Heart right ventricle (tissue), 16 donors: ENCODE data around the gene CDH23. TPM values are rescaled to one million over a fixed set of nuclear protein-coding genes. Genes with fewer than 3 reads are reported as not detected.

Experiments used
- ATAC-seq, 8 donors: fragments of 200-7000 bp; cut with Tn5 transposase; one replicate each; pipeline ENCODE4 v1.9.1; 2020; ENCODE audit warnings: mild to moderate bottlenecking in 8 of 8, moderate library complexity in 8 of 8, moderate number of reproducible peaks in 1 of 8
- DNase-seq, 2 donors: peaks; one replicate each; pipeline ENCODE4 v3.0.0-alpha.2; 2020
- H3K27ac ChIP-seq, 10 donors: fragments of 200-600 bp; sonication (generic) in 2 of 10; one replicate each; pipeline versions ENCODE4 v1.5.0 to v1.8.0; 2020 to 2022; ENCODE audit warnings: mild to moderate bottlenecking in 3 of 10
- H3K27me3 ChIP-seq, 7 donors: fragments of 200-600 bp; one replicate each; pipeline ENCODE4 v1.8.0; 2021 to 2022; ENCODE audit warnings: mild to moderate bottlenecking in 2 of 7
- H3K36me3 ChIP-seq, 9 donors: fragments of 200-600 bp; sonication (generic) in 1 of 9; one replicate each; pipeline versions ENCODE4 v1.5.0 to v1.8.0; 2020 to 2022; ENCODE audit warnings: mild to moderate bottlenecking in 2 of 9
- H3K4me1 ChIP-seq, 9 donors: fragments of 200-600 bp; sonication (generic) in 1 of 9; one replicate each; pipeline versions ENCODE4 v1.5.0 to v1.8.0; 2020 to 2022; ENCODE audit warnings: mild to moderate bottlenecking in 4 of 9
- H3K4me3 ChIP-seq, 10 donors: fragments of 200-600 bp; sonication (generic) in 2 of 10; one replicate each; pipeline versions ENCODE4 v1.5.0 to v1.8.0; 2020 to 2022; ENCODE audit warnings: mild to moderate bottlenecking in 7 of 10, moderate library complexity in 2 of 10
- H3K9me3 ChIP-seq, 11 donors: fragments of 200-600 bp in 10 of 11; sonication (generic) in 2 of 11; one replicate each; pipeline versions ENCODE4 v1.5.0 to v1.8.0; 2013 to 2022; ENCODE audit warnings: mild to moderate bottlenecking in 2 of 11, control low read depth in 1 of 11, moderate library complexity in 1 of 11
- CTCF ChIP-seq, 9 donors: fragments of 200-600 bp; sonication (generic) in 2 of 9; IDR thresholded peaks; one replicate each; pipeline versions ENCODE4 v1.5.0 to v1.8.0; 2021 to 2022; ENCODE audit warnings: antibody characterized with exemption in 9 of 9, mild to moderate bottlenecking in 5 of 9, moderate library complexity in 1 of 9
- WGBS, 2 donors: extraction: QIAGEN DNeasy Blood & Tissue Kit; methylation state at CpG; one replicate each; pipeline ENCODE4 v1.1.7; 2013; ENCODE audit warnings: inconsistent platforms in 1 of 2; 5-methylcytosine and 5-hydroxymethylcytosine counted together
- intact Hi-C, 10 donors: fragments of 100-400 bp; cut with DNase I; formaldehyde crosslinking; loops; one replicate each; pipeline versions ENCODE4 v1.11.1 to v1.14.2; 2022
- polyA plus RNA-seq, 2 donors: library from polyadenylated mRNA; stranded (reverse); fragments of 200-250 nt; gene quantifications; one replicate each; pipeline ENCODE4 v1.2.3, GENCODE V29; 2013
- total RNA-seq, 10 donors: library from RNA; stranded (reverse); fragmentation: NEBNext Ultra II Directional in 3 of 10; extraction: Animal tissue kit (Norgen Biotek cat#: 25700) in 3 of 10; gene quantifications; one replicate each; pipeline versions ENCODE4 v1.2.1 to v1.2.4, GENCODE V29; 2021 to 2023
- donor health status: Arrhythmogenic right ventricular cardiomyopathy.
- donor health status: ischemic (EF 13 %, LVEDD 7.1; RV severe dilation, severe dysfunction).
- donor health status: healthy with polysubstance abuse.
- donor health status: DM: no; HTN: yes; CAD: no.
- donor health status: DM: no; HTN: no; CAD: no.
- donor health status: ischemic (EF 25% LVEDD 6.9; RV normal size, moderate dysfunction).
- donor health status: ischemic (EF 25% LVEDD 5.7; RV mildly dilated, moderate dysfunction).
- donor health status: healthy.
- donor health status: DM: yes; HTN: yes; CAD: no.
- donor health status: Ischemic cardiomyopathy.
- donor health status: ischemic (EF 35%, LVEDD 5.7; RV mildly dilated, moderate dysfunction).
- donor health status: nonischemic (EF 11% LVEDD 7.7; RV severe dilation, severe dysfunction).
- donor health status: DM: yes; HTN: yes; CAD: no.
- donor health status: PGD.
- donor health status: ischemic (EF 29% LVEDD 5.4; RV normal size, mild dysfunction).
- donor health status: nonischemic (EF 23%, LVEDD 6.1; RV moderate dilation, normal function).

CDH23 gene
- total and polyA plus RNA-seq, 12 donors = 1.1 to 7.7 (median 4.6) TPM

DNA sequence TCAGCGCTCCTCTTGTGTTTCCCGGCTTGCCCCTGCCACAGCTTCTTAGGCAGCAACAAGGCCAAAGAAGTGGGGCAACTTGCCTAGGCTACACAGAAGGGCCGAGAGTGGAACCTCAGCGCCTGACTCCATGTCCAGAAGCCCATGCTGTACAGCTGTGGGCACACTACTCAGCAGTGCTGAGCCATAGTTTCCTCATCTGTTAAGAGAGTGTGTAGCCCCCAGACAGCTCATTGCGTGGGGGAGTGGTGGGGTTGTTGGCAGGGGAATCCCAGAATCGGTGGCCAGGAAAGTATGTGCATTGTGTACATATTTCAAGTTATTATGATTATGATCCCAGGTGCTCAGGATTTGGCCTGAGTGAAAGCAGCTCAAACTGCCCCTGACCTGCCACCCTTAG lies 96.2 kb downstream of the CDH23 start:
- Histone ChIP-seq H3K36me3 (no peaks in the 10 kb centered on the region), H3K9me3 (peaks cover 0 to 23% (median 7%) of the 10 kb centered on the region in 11 donors), H3K27me3 (no peaks in the 10 kb centered on the region), H3K27ac (no peak overlapping the region), H3K4me1 (peaks cover 0 to 7% (median 0%) of the 10 kb centered on the region in 9 donors), H3K4me3 (no peak overlapping the region)
- ATAC-seq (no peak), DNase-seq (no peak)
- TF ChIP-seq CTCF (IDR thresholded peaks at IDR 0.05) = no peak
- intact Hi-C loops = no loop called here
- WGBS, 2 donors = 72 to 82% methylated on average over 6 of the region's 6 CpGs

- ATAC-seq (no peak), DNase-seq (no peak)
- Histone ChIP-seq H3K27me3 (no peaks in the 10 kb centered on the region), H3K4me1 (peaks cover 0 to 7% (median 0%) of the 10 kb centered on the region in 9 donors), H3K36me3 (no peaks in the 10 kb centered on the region), H3K4me3 (no peak overlapping the region), H3K27ac (no peak overlapping the region), H3K9me3 (peaks cover 0 to 14% (median 5%) of the 10 kb centered on the region in 11 donors)
- 95 to 97% methylated on average over 6 of the region's 6 CpGs for WGBS, 2 donors
- intact Hi-C loops = no loop called here
- no peak for TF ChIP-seq CTCF (IDR thresholded peaks at IDR 0.05)
These were observed 97.0 kb downstream of the CDH23 start for GRCh38 chr10:71493741-71494140.

DNA sequence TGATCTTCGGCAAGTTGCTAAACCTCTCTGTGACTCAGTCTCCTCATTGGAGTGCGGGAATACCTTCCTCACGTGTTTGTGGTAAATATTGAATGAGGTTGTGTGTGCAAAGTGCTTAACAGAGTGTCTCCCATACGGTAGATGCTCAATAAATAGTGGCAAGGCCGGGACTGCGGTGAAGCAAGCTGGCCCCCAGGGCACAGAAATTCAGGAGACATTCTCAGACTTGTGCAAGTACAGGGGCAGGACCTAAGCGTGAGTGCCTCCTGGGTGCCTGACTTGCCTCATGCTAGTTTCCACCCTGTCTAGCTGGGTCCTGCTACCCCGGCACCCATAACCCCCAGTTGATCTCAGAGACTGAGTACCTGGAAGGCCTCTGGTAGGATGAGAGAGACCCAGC lies 97.8 kb downstream of the CDH23 start:
- intact Hi-C loops = no loop called here
- no peak for ATAC-seq
- 95 to 96% methylated on average over 8 of the region's 8 CpGs for WGBS, 2 donors

GRCh38 chr10:71494980-71495381 lies 98.3 kb downstream of the CDH23 start:
- no peak for ATAC-seq
- TF ChIP-seq CTCF (IDR thresholded peaks at IDR 0.05) = no peak
- intact Hi-C loops = no loop called here
- WGBS, 2 donors = 80 to 86% methylated on average over 9 of the region's 9 CpGs
- no peak overlapping the region for H3K4me3 ChIP-seq
- peaks cover 0 to 2% (median 0%) of the 10 kb centered on the region in 11 donors for H3K9me3 ChIP-seq
- no peaks in the 10 kb centered on the region for H3K27me3 ChIP-seq
- no peaks in the 10 kb centered on the region for H3K36me3 ChIP-seq
- no peak overlapping the region for H3K27ac ChIP-seq
- no peak for DNase-seq
- peaks cover 0 to 7% (median 0%) of the 10 kb centered on the region in 9 donors for H3K4me1 ChIP-seq

More for the DNA sequence above, 97.8 kb downstream of the CDH23 start:
- Histone ChIP-seq H3K27ac (no peak overlapping the region), H3K9me3 (peaks cover 0 to 7% (median 0%) of the 10 kb centered on the region in 11 donors), H3K4me1 (peaks cover 0 to 7% (median 0%) of the 10 kb centered on the region in 9 donors), H3K27me3 (no peaks in the 10 kb centered on the region), H3K36me3 (no peaks in the 10 kb centered on the region), H3K4me3 (no peak overlapping the region)
- no peak for TF ChIP-seq CTCF (IDR thresholded peaks at IDR 0.05)
- DNase-seq = no peak
